GM12878 (cell line): ENCODE data around the gene NME7. TPM values are rescaled to one million over a fixed set of nuclear protein-coding genes. Genes with fewer than 3 reads are reported as not detected.

Experiments used
- ATAC-seq: fragments of 200-7000 bp; cut with Tn5 transposase; 3 replicates; pipeline ENCODE4 v1.9.1; 2020; ENCODE audit warnings: mild to moderate bottlenecking, moderate library complexity
- BruUV-seq: library from RNA; stranded (reverse); fragments of 400-500 nt; replicated peaks from 2 replicates; lab custom pipeline; 2021; lab: Mats Ljungman, UMichigan
- CTCF ChIA-PET: fragments of 300-600 bp; sonication (Branson Sonifier 250); formaldehyde crosslinking; extraction: SDS; loops from one replicate; lab custom pipeline; 2021; ENCODE audit warnings: inconsistent platforms; lab: Yijun Ruan, JAX
- POLR2A ChIA-PET: fragments of 350-600 bp; formaldehyde crosslinking; extraction: SDS; loops from one replicate; lab custom pipeline; 2021; ENCODE audit warnings: inconsistent platforms; lab: Charles Lee
- RAD21 ChIA-PET: fragments of 300-600 bp; sonication (Branson Sonifier 250); formaldehyde crosslinking; loops from one replicate; lab custom pipeline; 2023; ENCODE audit warnings: antibody characterized with exemption; ENCODE audit not compliant: unreplicated experiment; lab: Charles Lee
- SMC1A ChIA-PET: fragments of 300-600 bp; sonication (Branson Sonifier 250); formaldehyde crosslinking; loops from one replicate; lab custom pipeline; 2023; ENCODE audit not compliant: unreplicated experiment, uncharacterized antibody; lab: Charles Lee
- DNase-seq: peaks from one replicate; pipeline ENCODE4 v3.0.0-alpha.2; 2011; ENCODE audit warnings: low read depth, low spot score
- FAIRE-seq: peaks from 3 replicates; lab custom pipeline; 2011; peaks lifted over from hg19 to GRCh38; lab: Jason Lieb, UNC
- H2AFZ ChIP-seq: 2 replicates; pipeline ENCODE4 v1.6.0; 2011; ENCODE audit warnings: low read depth, low read length, control low read depth; ENCODE audit not compliant: control insufficient read depth
- H3K27ac ChIP-seq: 2 replicates; pipeline ENCODE4 v1.5.1; 2011; ENCODE audit warnings: control low read depth; ENCODE audit not compliant: control insufficient read depth, insufficient read depth
- H3K27me3 ChIP-seq, 2 experiments: replicated peaks in 1 of 2; 2 replicates each; pipeline versions ENCODE4 v1.6.0 to v1.6.1; 2011; ENCODE audit warnings: low read length in 1 of 2; ENCODE audit not compliant: control insufficient read depth in 2 of 2, insufficient read depth in 2 of 2
- H3K36me3 ChIP-seq, 2 experiments: 2 replicates each; pipeline ENCODE4 v1.5.1; 2011; ENCODE audit warnings: low read length in 1 of 2; ENCODE audit not compliant: control insufficient read depth in 2 of 2, insufficient read depth in 2 of 2
- H3K4me1 ChIP-seq: 2 replicates; pipeline ENCODE4 v1.6.1; 2011; ENCODE audit warnings: mild to moderate bottlenecking, low read length, moderate library complexity, mixed read lengths; ENCODE audit not compliant: control insufficient read depth, insufficient read depth
- H3K4me2 ChIP-seq: 2 replicates; pipeline ENCODE4 v1.6.0; 2011; ENCODE audit warnings: control low read depth; ENCODE audit not compliant: control insufficient read depth, insufficient read depth
- H3K4me3 ChIP-seq: fragments of 200-600 bp; sonication (generic); 2 replicates; pipeline ENCODE4 v1.5.1; 2016
- H3K79me2 ChIP-seq: 2 replicates; pipeline ENCODE4 v1.6.0; 2011; ENCODE audit warnings: low read length; ENCODE audit not compliant: control insufficient read depth, insufficient read depth
- H3K9ac ChIP-seq: 2 replicates; pipeline ENCODE4 v1.8.0; 2011; ENCODE audit warnings: low read length, control low read depth, mixed read lengths; ENCODE audit not compliant: control insufficient read depth, insufficient read depth
- H3K9me3 ChIP-seq: replicated peaks from 3 replicates; pipeline ENCODE4 v1.5.1; 2011; ENCODE audit warnings: mild to moderate bottlenecking, low read length; ENCODE audit not compliant: control insufficient read depth, insufficient read depth
- H4K20me1 ChIP-seq: 2 replicates; pipeline ENCODE4 v1.6.0; 2011; ENCODE audit not compliant: control insufficient read depth, insufficient read depth
- EED ChIP-seq: sonication (generic); IDR thresholded peaks from 2 replicates; pipeline ENCODE4 v1.6.1; 2016; ENCODE audit warnings: antibody characterized with exemption, low read depth
- FOS ChIP-seq: IDR thresholded peaks from 3 replicates; pipeline ENCODE4 v1.6.1; 2011; ENCODE audit warnings: borderline replicate concordance; ENCODE audit not compliant: insufficient read length; ENCODE audit errors: extremely low read depth
- HDAC6 ChIP-seq: fragments of 200-600 bp; sonication (generic); IDR thresholded peaks from one replicate; pipeline ENCODE4 v1.8.0; 2017; ENCODE audit warnings: antibody characterized with exemption; ENCODE audit not compliant: unreplicated experiment
- NR2F1 ChIP-seq: fragments of 450-650 bp; conservative IDR thresholded peaks from 2 replicates; pipeline ENCODE4 v1.6.1; 2017; ENCODE audit warnings: mild to moderate bottlenecking
- PML ChIP-seq: IDR thresholded peaks from 2 replicates; pipeline ENCODE4 v1.6.1; 2012; ENCODE audit warnings: low read length, inconsistent platforms
- POLR2A ChIP-seq: IDR thresholded peaks from 2 replicates; pipeline ENCODE4 v1.6.1; 2011; ENCODE audit warnings: low read depth, mild to moderate bottlenecking, low read length
- RAD21 ChIP-seq: IDR thresholded peaks from 2 replicates; pipeline ENCODE4 v1.6.1; 2011; ENCODE audit warnings: mild to moderate bottlenecking, low read depth, low read length, moderate library complexity; ENCODE audit not compliant: insufficient read depth
- RFX5 ChIP-seq: IDR thresholded peaks from 2 replicates; pipeline ENCODE4 v1.6.1; 2011; ENCODE audit warnings: low read depth, low read length, improper control_type of control experiment
- SMAD1 ChIP-seq: fragments of 450-650 bp; IDR thresholded peaks from 2 replicates; pipeline ENCODE4 v1.6.1; 2018; ENCODE audit warnings: mild to moderate bottlenecking, low read depth; ENCODE audit not compliant: partially characterized antibody
- SP1 ChIP-seq: IDR thresholded peaks from one replicate; pipeline ENCODE4 v1.6.1; 2011; ENCODE audit warnings: low read depth, low read length
- YBX1 ChIP-seq: fragments of 450-650 bp; IDR thresholded peaks from 2 replicates; pipeline ENCODE4 v1.6.1; 2016; ENCODE audit warnings: antibody characterized with exemption
- WGBS: methylation state at CpG from one replicate; pipeline ENCODE4 v1.1.6; 2016; ENCODE audit warnings: low lambda C conversion rate; ENCODE audit not compliant: insufficient replicate concordance, insufficient coverage; ENCODE audit errors: missing lambda C conversion rate; 5-methylcytosine and 5-hydroxymethylcytosine counted together
- in situ Hi-C: fragments of 300-500 bp; cut with MboI; formaldehyde crosslinking; loops from 9 replicates; pipeline ENCODE4 v1.14.3; 2018; ENCODE audit warnings: mixed read lengths
- intact Hi-C: fragments of 100-400 bp; cut with micrococcal nuclease; formaldehyde crosslinking; loops from one replicate; pipeline ENCODE4 v1.14.2; 2022; ENCODE audit not compliant: unreplicated experiment
- polyA plus RNA-seq, 11 experiments: library from polyadenylated mRNA; depleted of rRNA in 4 of 11; unstranded in 6 of 11; stranded (reverse) in 5 of 11; fragments of >200 nt; fragmentation: Nextera tagmentation in 4 of 11; fragmentation: Illumina TruSeq in 1 of 11; extraction: Ambion mirVana in 4 of 11; extraction: Trizol in 1 of 11; gene quantifications; 1 replicate in 1 of 11; 2 replicates in 10 of 11; pipeline versions ENCODE4 v1.2.1 to v1.2.3, GENCODE V29; 2011 to 2016; ENCODE audit warnings: inconsistent platforms in 2 of 11, missing spikeins in 2 of 11, low read depth in 1 of 11
- total RNA-seq, 4 experiments: library from RNA; depleted of rRNA in 3 of 4; stranded (reverse); fragments of >200 nt in 3 of 4; fragmentation: Illumina TruSeq in 1 of 4; extraction: Trizol in 1 of 4; gene quantifications; 2 replicates each; pipeline versions ENCODE4 v1.2.1 to v1.2.3, GENCODE V29; 2013 to 2021
- TF ChIP-seq, protein P1 (sequence below): fragments of 450-650 bp; IDR thresholded peaks from 2 replicates; pipeline ENCODE4 v1.6.1; 2017; ENCODE audit warnings: mild to moderate bottlenecking, low read depth, inconsistent platforms; ENCODE audit not compliant: poor library complexity, severe bottlenecking
- TF ChIP-seq, protein P2 (sequence below): IDR thresholded peaks from 2 replicates; pipeline ENCODE4 v1.6.1; 2011; ENCODE audit warnings: mild to moderate bottlenecking, low read depth, low read length, moderate library complexity; ENCODE audit not compliant: insufficient replicate concordance

NME7 gene
- total and polyA plus RNA-seq, 10 of the 15 experiments (the other 5 are each of a cell fraction or from before 2014, with no cell fraction given), result 1.5 to 15.6 (median 7.2) TPM

DNA sequence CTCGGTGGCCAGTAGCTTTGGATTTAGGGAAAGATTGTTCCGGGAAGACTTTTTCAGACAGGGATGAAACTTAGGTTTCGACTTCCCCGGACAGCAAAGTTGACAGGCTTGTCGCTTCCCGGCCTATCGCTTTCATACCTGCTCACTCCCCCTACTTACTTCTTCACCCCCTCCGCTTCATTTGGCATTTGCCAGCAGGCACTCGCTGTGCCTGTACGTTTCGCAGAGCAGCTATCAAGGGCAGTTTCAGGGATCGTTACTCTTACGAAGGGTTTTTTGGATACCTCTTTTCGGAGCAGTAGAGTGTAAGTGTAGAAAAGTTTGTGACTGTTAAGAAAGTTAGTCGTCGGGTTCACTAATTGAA is 791 bp upstream of the NME7 start:
- FAIRE-seq (no peak), ATAC-seq (peak; percentile 43), DNase-seq (peak; percentile 4)
- 3% methylated on average over 16 of the region's 16 CpGs for WGBS
- Histone ChIP-seq H3K9ac (peak overlapping the region; percentile 73), H3K9me3 (no peaks in the 10 kb centered on the region; the same call in 2 of the 3 replicates), H3K79me2 (peaks cover 10% of the 10 kb centered on the region), H3K27ac (peak overlapping the region; percentile 11), H3K27me3 (no peaks in the 10 kb centered on the region), H3K4me1 (peaks cover 3% of the 10 kb centered on the region; the same call in 1 of the 2 replicates), H2AFZ (peak overlapping the region; percentile 60), H3K4me3 (peak overlapping the region; percentile 93), H4K20me1 (no peaks in the 10 kb centered on the region), H3K36me3 (peaks cover 0 to 7% of the 10 kb centered on the region in 2 experiments; a peak in 1 of 4 replicates)
- ChIA-PET CTCF (interaction anchor here (1.5 to 2.0 kb wide), 6 partner anchors 9 to 1026 kb away, joined by 3 to 9 read pairs (median 6); no protein-coding TSS in a partner anchor), RAD21 (interaction anchor here (1.0 to 2.2 kb wide), 3 partner anchors 10 to 765 kb away, joined by 3 to 8 read pairs (median 4); no protein-coding TSS in a partner anchor), POLR2A (no interaction called here)
- intact Hi-C loops (loop anchor here (2.0 to 5.0 kb wide), 2 partner anchors 118 to 179 kb away; no protein-coding TSS in a partner anchor), in situ Hi-C loops (no loop called here)
- TSS peak; percentile 71 for BruUV-seq
- TF ChIP-seq, protein P1, sequence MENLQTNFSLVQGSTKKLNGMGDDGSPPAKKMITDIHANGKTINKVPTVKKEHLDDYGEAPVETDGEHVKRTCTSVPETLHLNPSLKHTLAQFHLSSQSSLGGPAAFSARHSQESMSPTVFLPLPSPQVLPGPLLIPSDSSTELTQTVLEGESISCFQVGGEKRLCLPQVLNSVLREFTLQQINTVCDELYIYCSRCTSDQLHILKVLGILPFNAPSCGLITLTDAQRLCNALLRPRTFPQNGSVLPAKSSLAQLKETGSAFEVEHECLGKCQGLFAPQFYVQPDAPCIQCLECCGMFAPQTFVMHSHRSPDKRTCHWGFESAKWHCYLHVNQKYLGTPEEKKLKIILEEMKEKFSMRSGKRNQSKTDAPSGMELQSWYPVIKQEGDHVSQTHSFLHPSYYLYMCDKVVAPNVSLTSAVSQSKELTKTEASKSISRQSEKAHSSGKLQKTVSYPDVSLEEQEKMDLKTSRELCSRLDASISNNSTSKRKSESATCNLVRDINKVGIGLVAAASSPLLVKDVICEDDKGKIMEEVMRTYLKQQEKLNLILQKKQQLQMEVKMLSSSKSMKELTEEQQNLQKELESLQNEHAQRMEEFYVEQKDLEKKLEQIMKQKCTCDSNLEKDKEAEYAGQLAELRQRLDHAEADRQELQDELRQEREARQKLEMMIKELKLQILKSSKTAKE, result no peak
- TF ChIP-seq SMAD1 (no peak), NR2F1 (no peak), POLR2A (0 out of 2 replicates have a peak, but pooled peaks have one; percentile 31), HDAC6 (no peak), YBX1 (no peak), RAD21 (no peak), PML (0 out of 2 replicates have a peak, but pooled peaks have one; percentile 50), SP1 (no peak), RFX5 (no peak), EED (no peak), FOS (no peak)
- TF ChIP-seq, protein P2, sequence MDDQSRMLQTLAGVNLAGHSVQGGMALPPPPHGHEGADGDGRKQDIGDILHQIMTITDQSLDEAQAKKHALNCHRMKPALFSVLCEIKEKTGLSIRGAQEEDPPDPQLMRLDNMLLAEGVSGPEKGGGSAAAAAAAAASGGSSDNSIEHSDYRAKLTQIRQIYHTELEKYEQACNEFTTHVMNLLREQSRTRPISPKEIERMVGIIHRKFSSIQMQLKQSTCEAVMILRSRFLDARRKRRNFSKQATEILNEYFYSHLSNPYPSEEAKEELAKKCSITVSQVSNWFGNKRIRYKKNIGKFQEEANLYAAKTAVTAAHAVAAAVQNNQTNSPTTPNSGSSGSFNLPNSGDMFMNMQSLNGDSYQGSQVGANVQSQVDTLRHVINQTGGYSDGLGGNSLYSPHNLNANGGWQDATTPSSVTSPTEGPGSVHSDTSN, result no peak
- TF ChIP-seq, all 136 proteins: peak for 2
- peak overlapping the region; percentile 65 for H3K4me2 ChIP-seq
- SMC1A ChIA-PET, result interaction anchor here (0.7 to 2.7 kb wide), 13 partner anchors 8 to 1025 kb away, joined by 3 to 9 read pairs (median 3); partner anchors contain the start of gene SLC19A2
